H1 (cell line): ENCODE results near the gene CCDC169. TPM values are rescaled to one million over a fixed set of nuclear protein-coding genes. Genes with fewer than 3 reads are reported as not detected.

Experiments used
- CTCF ChIA-PET: fragments of 300-600 bp; sonication (Branson Sonifier 250); formaldehyde crosslinking; loops from one replicate; lab custom pipeline; 2021; ENCODE audit not compliant: partially characterized antibody; lab: Charles Lee
- POLR2A ChIA-PET: fragments of 300-600 bp; sonication (Branson Sonifier 250); formaldehyde crosslinking; loops from one replicate; lab custom pipeline; 2021; ENCODE audit warnings: inconsistent platforms; ENCODE audit not compliant: partially characterized antibody; lab: Charles Lee
- DNase-seq, 2 experiments: peaks; one replicate each; pipeline versions ENCODE4 v3.0.0 to v3.0.0-alpha.2; 2010 to 2022; ENCODE audit warnings: low spot score in 2 of 2, low read depth in 1 of 2, mixed read lengths in 1 of 2
- FAIRE-seq: peaks from 2 replicates; lab custom pipeline; 2011; peaks lifted over from hg19 to GRCh38; lab: Jason Lieb, UNC
- H2AFZ ChIP-seq: 2 replicates; pipeline ENCODE4 v1.8.1; 2012; ENCODE audit warnings: low read length, inconsistent platforms
- H2AK5ac ChIP-seq: 2 replicates; pipeline ENCODE4 v1.6.1; 2013; ENCODE audit warnings: low read depth, low read length
- H2BK120ac ChIP-seq: replicated peaks from 2 replicates; pipeline ENCODE3; 2013; ENCODE audit warnings: low read depth, low read length, inconsistent platforms
- H2BK12ac ChIP-seq: 2 replicates; pipeline ENCODE4 v1.6.1; 2013; ENCODE audit warnings: low read depth, low read length
- H2BK15ac ChIP-seq: 2 replicates; pipeline ENCODE4 v1.6.1; 2013; ENCODE audit warnings: low read length
- H2BK20ac ChIP-seq: 2 replicates; pipeline ENCODE4 v1.6.1; 2013; ENCODE audit warnings: low read length
- H2BK5ac ChIP-seq: 2 replicates; pipeline ENCODE4 v1.6.1; 2013; ENCODE audit warnings: low read depth, low read length
- H3K14ac ChIP-seq: 2 replicates; pipeline ENCODE4 v1.6.1; 2013; ENCODE audit warnings: inconsistent platforms; ENCODE audit not compliant: insufficient read length
- H3K18ac ChIP-seq: 2 replicates; pipeline ENCODE4 v1.6.1; 2013; ENCODE audit warnings: low read length; ENCODE audit errors: extremely low read depth
- H3K23ac ChIP-seq: 2 replicates; pipeline ENCODE4 v1.6.1; 2013; ENCODE audit warnings: inconsistent platforms; ENCODE audit not compliant: insufficient read length
- H3K23me2 ChIP-seq: 2 replicates; pipeline ENCODE4 v1.6.1; 2013; ENCODE audit warnings: low read depth, low read length
- H3K27ac ChIP-seq: 2 replicates; pipeline ENCODE4 v1.6.1; 2011; ENCODE audit warnings: low read depth, low read length, inconsistent platforms
- H3K27me3 ChIP-seq, 4 experiments: replicated peaks in 1 of 4; 1 replicate in 1 of 4; 2 replicates in 3 of 4; pipeline versions ENCODE4 v1.6.1 to v1.8.1; 2011 to 2013; ENCODE audit warnings: low read length in 3 of 4, mild to moderate bottlenecking in 3 of 4, inconsistent platforms in 2 of 4, mixed read lengths in 2 of 4, moderate library complexity in 1 of 4; ENCODE audit not compliant: control insufficient read depth in 3 of 4, insufficient read depth in 3 of 4; ENCODE audit errors: extremely low read depth in 1 of 4
- H3K36me3 ChIP-seq, 4 experiments: 2 replicates each; pipeline versions ENCODE4 v1.6.1 to v1.8.1; 2011 to 2013; ENCODE audit warnings: mild to moderate bottlenecking in 4 of 4, low read length in 3 of 4, moderate library complexity in 2 of 4, control low read depth in 1 of 4, inconsistent platforms in 1 of 4; ENCODE audit not compliant: insufficient read depth in 4 of 4, control insufficient read depth in 2 of 4
- H3K4ac ChIP-seq: replicated peaks from 2 replicates; pipeline ENCODE3; 2013; ENCODE audit warnings: low read length, low read depth, mixed read lengths, inconsistent platforms; ENCODE audit not compliant: insufficient read length
- H3K4me1 ChIP-seq, 4 experiments: replicated peaks in 1 of 4; 1 replicate in 1 of 4; 2 replicates in 3 of 4; pipeline versions ENCODE4 v1.6.1 to v1.8.1; 2011 to 2013; ENCODE audit warnings: low read length in 3 of 4, inconsistent platforms in 2 of 4, mixed read lengths in 1 of 4; ENCODE audit not compliant: insufficient read depth in 4 of 4, control insufficient read depth in 3 of 4
- H3K4me2 ChIP-seq, 2 experiments: 2 replicates each; pipeline versions ENCODE4 v1.6.1 to v1.8.1; 2011 to 2013; ENCODE audit warnings: low read depth in 2 of 2, low read length in 2 of 2, control low read depth in 1 of 2, inconsistent platforms in 1 of 2, mild to moderate bottlenecking in 1 of 2; ENCODE audit not compliant: insufficient read depth in 1 of 2
- H3K4me3 ChIP-seq, 4 experiments: fragments of 200-600, 300-600 bp in 1 of 4; sonication (generic), shearing (Covaris generic), sonication (Bioruptor Twin) in 1 of 4; 2 replicates each; pipeline versions ENCODE4 v1.5.1 to v1.8.1; 2011 to 2016; ENCODE audit warnings: low read length in 4 of 4, low read depth in 3 of 4, control low read depth in 2 of 4, inconsistent platforms in 2 of 4, mild to moderate bottlenecking in 2 of 4, mixed read lengths in 1 of 4, moderate library complexity in 1 of 4; ENCODE audit not compliant: insufficient read depth in 2 of 4; ENCODE audit errors: extremely low read depth in 1 of 4
- H3K56ac ChIP-seq: replicated peaks from 2 replicates; pipeline ENCODE3; 2013; ENCODE audit warnings: low read depth, mild to moderate bottlenecking, mixed read lengths, low read length, inconsistent platforms; ENCODE audit not compliant: insufficient read length
- H3K79me1 ChIP-seq: 2 replicates; pipeline ENCODE4 v1.6.1; 2013; ENCODE audit warnings: low read depth, low read length, control low read depth
- H3K79me2 ChIP-seq, 2 experiments: 2 replicates each; pipeline versions ENCODE4 v1.6.1 to v1.8.1; 2012 to 2013; ENCODE audit warnings: low read length in 2 of 2, mild to moderate bottlenecking in 2 of 2, inconsistent platforms in 1 of 2; ENCODE audit not compliant: insufficient read depth in 2 of 2, control insufficient read depth in 1 of 2
- H3K9ac ChIP-seq, 4 experiments: replicated peaks in 1 of 4; 1 replicate in 1 of 4; 2 replicates in 3 of 4; pipeline versions ENCODE4 v1.6.1 to v1.8.1; 2011 to 2013; ENCODE audit warnings: low read depth in 3 of 4, low read length in 3 of 4, control low read depth in 2 of 4, mild to moderate bottlenecking in 2 of 4, moderate library complexity in 2 of 4, inconsistent platforms in 1 of 4; ENCODE audit errors: extremely low read depth in 1 of 4
- H3K9me3 ChIP-seq, 2 experiments: 2 replicates each; pipeline versions ENCODE4 v1.6.1 to v1.8.1; 2012 to 2013; ENCODE audit warnings: mild to moderate bottlenecking in 2 of 2, moderate library complexity in 2 of 2, control low read depth in 1 of 2, inconsistent platforms in 1 of 2, low read depth in 1 of 2, low read length in 1 of 2, mixed read lengths in 1 of 2; ENCODE audit not compliant: insufficient read depth in 2 of 2
- H4K20me1 ChIP-seq, 2 experiments: replicated peaks in 1 of 2; 2 replicates each; pipeline versions ENCODE3 to v1.8.1; 2011 to 2013; ENCODE audit warnings: inconsistent platforms in 2 of 2, low read length in 2 of 2, mild to moderate bottlenecking in 1 of 2; ENCODE audit not compliant: insufficient read depth in 2 of 2, control insufficient read depth in 1 of 2
- H4K5ac ChIP-seq: 2 replicates; pipeline ENCODE4 v1.6.1; 2013; ENCODE audit warnings: low read length, low read depth, mixed read lengths, inconsistent platforms; ENCODE audit not compliant: insufficient read length
- H4K8ac ChIP-seq: 2 replicates; pipeline ENCODE4 v1.8.0; 2013; ENCODE audit warnings: mild to moderate bottlenecking, moderate library complexity, low read length, inconsistent platforms; ENCODE audit not compliant: insufficient read depth; ENCODE audit errors: extremely low read depth
- H4K91ac ChIP-seq: replicated peaks from 2 replicates; pipeline ENCODE3; 2013; ENCODE audit warnings: low read length, mixed read lengths, inconsistent platforms; ENCODE audit not compliant: insufficient read length
- BCL11A ChIP-seq, 2 experiments: IDR thresholded peaks; one replicate each; pipeline ENCODE4 v1.6.1; 2011; ENCODE audit warnings: low read depth in 2 of 2, low read length in 2 of 2, mild to moderate bottlenecking in 2 of 2
- CHD2 ChIP-seq: IDR thresholded peaks from 2 replicates; pipeline ENCODE4 v1.6.1; 2012; ENCODE audit warnings: low read length, improper control_type of control experiment
- CTBP2 ChIP-seq: IDR thresholded peaks from 2 replicates; pipeline ENCODE4 v1.7.0; 2011; ENCODE audit warnings: borderline replicate concordance, mild to moderate bottlenecking, moderate library complexity, mixed read lengths, low read length; ENCODE audit not compliant: insufficient read depth, insufficient read length
- E2F6 ChIP-seq: IDR thresholded peaks from 2 replicates; pipeline ENCODE4 v1.6.1; 2012; ENCODE audit warnings: inconsistent platforms
- GTF2F1 ChIP-seq: IDR thresholded peaks from 2 replicates; pipeline ENCODE4 v1.6.1; 2012; ENCODE audit warnings: low read depth, low read length, improper control_type of control experiment, borderline replicate concordance
- JUN ChIP-seq: IDR thresholded peaks from 2 replicates; pipeline ENCODE4 v1.6.1; 2011; ENCODE audit warnings: low read depth, mild to moderate bottlenecking, improper control_type of control experiment, low read length
- KDM4A ChIP-seq: IDR thresholded peaks from one replicate; pipeline ENCODE4 v1.7.1; 2012; ENCODE audit warnings: low read depth, mild to moderate bottlenecking, moderate library complexity, low read length, inconsistent platforms; ENCODE audit not compliant: severe bottlenecking
- KDM5A ChIP-seq: fragments of 200-600 bp; IDR thresholded peaks from 2 replicates; pipeline ENCODE4 v1.7.1; 2012; ENCODE audit warnings: mild to moderate bottlenecking, low read length, inconsistent platforms, mixed read lengths
- MAFK ChIP-seq: IDR thresholded peaks from 2 replicates; pipeline ENCODE4 v1.6.1; 2012; ENCODE audit warnings: low read depth, mild to moderate bottlenecking, improper control_type of control experiment, low read length
- POLR2AphosphoS5 ChIP-seq: IDR thresholded peaks from 2 replicates; pipeline ENCODE4 v1.6.1; 2011; ENCODE audit warnings: low read depth, low read length
- SIRT6 ChIP-seq: IDR thresholded peaks from one replicate; pipeline ENCODE4 v1.7.1; 2012; ENCODE audit warnings: low read length, inconsistent platforms
- SP2 ChIP-seq: IDR thresholded peaks from 2 replicates; pipeline ENCODE4 v1.6.1; 2012; ENCODE audit warnings: mild to moderate bottlenecking, low read length, inconsistent platforms
- SRF ChIP-seq: IDR thresholded peaks from 2 replicates; pipeline ENCODE4 v1.6.1; 2011; ENCODE audit warnings: mild to moderate bottlenecking, low read depth, low read length, moderate library complexity
- USF2 ChIP-seq: IDR thresholded peaks from 2 replicates; pipeline ENCODE4 v1.6.1; 2011; ENCODE audit warnings: low read length, improper control_type of control experiment
- ZNF274 ChIP-seq: IDR thresholded peaks from 2 replicates; pipeline ENCODE4 v1.7.0; 2012; ENCODE audit warnings: low read length, borderline replicate concordance; ENCODE audit errors: extremely low read depth
- polyA plus RNA-seq, 7 experiments: library from polyadenylated mRNA; depleted of rRNA in 3 of 7; stranded (reverse) in 5 of 7; unstranded in 2 of 7; fragments of >200 nt in 5 of 7; fragments of 200-250 nt in 2 of 7; gene quantifications; 1 replicate in 5 of 7; 2 replicates in 1 of 7; 4 replicates in 1 of 7; pipeline versions ENCODE4 v1.2.1 to v1.2.3, GENCODE V29; 2011 to 2013; ENCODE audit warnings: missing spikeins in 2 of 7, mixed read lengths in 2 of 7
- total RNA-seq: library from RNA; stranded (reverse); fragmentation: NEBNext Ultra II Directional; extraction: Animal tissue kit (Norgen Biotek cat#: 25700); gene quantifications from 2 replicates; pipeline ENCODE4 v1.2.1, GENCODE V29; 2021

CCDC169 gene
- total and polyA plus RNA-seq, 2 of the 8 experiments (the other 6 are each of a cell fraction or from before 2014, with no cell fraction given) = 7.2 to 44.0 TPM

- no peaks in the 10 kb centered on the region for H3K23me2 ChIP-seq
- H3K4ac ChIP-seq = no peak overlapping the region
- no peak overlapping the region for H3K27ac ChIP-seq
- no peak overlapping the region for H3K4me2 ChIP-seq
- no peaks in the 10 kb centered on the region for H3K79me2 ChIP-seq
- no peak overlapping the region for H2AK5ac ChIP-seq
- H3K9ac ChIP-seq = no peak overlapping the region
- no peak overlapping the region for H2AFZ ChIP-seq
- H3K79me1 ChIP-seq = no peaks in the 10 kb centered on the region
- no peak overlapping the region for H4K8ac ChIP-seq
- no peaks in the 10 kb centered on the region for H3K27me3 ChIP-seq
- H3K14ac ChIP-seq = no peak overlapping the region
- no peak overlapping the region for H3K4me3 ChIP-seq
- no peaks in the 10 kb centered on the region for H4K20me1 ChIP-seq
- no peak overlapping the region for H2BK5ac ChIP-seq
- no peak overlapping the region for H3K23ac ChIP-seq
- no peaks in the 10 kb centered on the region for H3K4me1 ChIP-seq
- H3K36me3 ChIP-seq = peaks cover 6 to 43% (median 11%) of the 10 kb centered on the region in 4 experiments; a peak in 7 of 8 replicates
- H2BK12ac ChIP-seq = no peak overlapping the region
- POLR2A ChIA-PET = no interaction called here
- CTCF ChIA-PET = interaction anchor here (0.6 kb wide), 1 partner anchor 361 kb away, joined by 3 read pairs; no protein-coding TSS in a partner anchor
- no peak overlapping the region for H2BK15ac ChIP-seq
- DNase-seq = no peak
- H2BK20ac ChIP-seq = no peak overlapping the region
- H2BK120ac ChIP-seq = no peak overlapping the region
- no peak for FAIRE-seq
- H4K91ac ChIP-seq = no peak overlapping the region
- no peak overlapping the region for H4K5ac ChIP-seq
- H3K18ac ChIP-seq = no peak overlapping the region
- H3K9me3 ChIP-seq = no peaks in the 10 kb centered on the region
- H3K56ac ChIP-seq = no peak overlapping the region
- TF ChIP-seq KDM5A (no peak), MAFK (no peak), E2F6 (no peak), CTBP2 (no peak), USF2 (no peak), ZNF274 (no peak), KDM4A (no peak), GTF2F1 (no peak), SP2 (no peak), SRF (no peak), POLR2AphosphoS5 (no peak), BCL11A (IDR thresholded peaks at IDR 0.05; ENCODE audit: low read depth in 2 of 2, low read length in 2 of 2) (no peak), SIRT6 (no peak), JUN (no peak), CHD2 (no peak)
These were observed 48.9 kb downstream of the CCDC169 start for GRCh38 chr13:36248700-36249099.
